ENCODE data around the gene IL4.

Gene IL4

GRCh38 chr5:132675936-132676689 lies 2.3 kb downstream of the IL4 start:
- no peak for TF ChIP-seq KLF7 (tag by site-specific recombination; IDR thresholded peaks at IDR 0.05; ENCODE audit: borderline replicate concordance)
- peak; percentile 44; the same call in 1 of the 2 replicates for TF ChIP-seq PRDM10 (tag by site-specific recombination; IDR thresholded peaks at IDR 0.05)
- no peak for TF ChIP-seq MYNN (tag by site-specific recombination; IDR thresholded peaks at IDR 0.05; ENCODE audit: borderline replicate concordance)
- H3K36me3 ChIP-seq (ENCODE audit: control insufficient read depth in 2 of 2, insufficient read depth in 1 of 2, low read length in 2 of 2), result no peaks in the 10 kb centered on the region
- POLR2A ChIA-PET, result no interaction called here
- no peaks in the 10 kb centered on the region for H3K4me1 ChIP-seq (ENCODE audit: control insufficient read depth, insufficient read depth, low read length)
- H3K9me3 ChIP-seq (ENCODE audit: control insufficient read depth, insufficient read depth, low read depth, low read length), result no peaks in the 10 kb centered on the region
- CTCF ChIA-PET, result interaction anchor here (1.0 to 3.2 kb wide), 6 partner anchors 8 to 150 kb away, joined by 3 to 14 read pairs (median 7); partner anchors contain the start of gene IL13
- H3K4me3 ChIP-seq (ENCODE audit: low read depth, low read length), result no peak overlapping the region
- H3K27ac ChIP-seq (ENCODE audit: extremely low read depth, low read depth, low read length), result no peak overlapping the region

- Histone ChIP-seq H3K4me3 (ENCODE audit: low read depth, low read length) (no peak overlapping the region), H3K4me1 (ENCODE audit: control insufficient read depth, insufficient read depth, low read length) (no peaks in the 10 kb centered on the region), H3K36me3 (ENCODE audit: control insufficient read depth in 2 of 2, insufficient read depth in 1 of 2, low read length in 2 of 2) (no peaks in the 10 kb centered on the region), H3K27ac (ENCODE audit: extremely low read depth, low read depth, low read length) (no peak overlapping the region), H3K9me3 (ENCODE audit: control insufficient read depth, insufficient read depth, low read depth, low read length) (no peaks in the 10 kb centered on the region)
- CTCF ChIA-PET, result interaction anchor here (0.6 to 3.2 kb wide), 13 partner anchors 9 to 540 kb away, joined by 3 to 14 read pairs (median 4); partner anchors contain the start of gene IL13
- TF ChIP-seq ZNF600 (tag by site-specific recombination; IDR thresholded peaks at IDR 0.05) (peak; percentile 51; the same call in 1 of the 2 replicates), ELK4 (IDR thresholded peaks at IDR 0.05; ENCODE audit: borderline replicate concordance, low read depth, low read length) (no peak), ZBTB17 (tag by site-specific recombination; IDR thresholded peaks at IDR 0.05) (peak; percentile 40; the same call in 1 of the 2 replicates), ZFP37 (tag by site-specific recombination; IDR thresholded peaks at IDR 0.05) (no peak), ZNF791 (tag by site-specific recombination; IDR thresholded peaks at IDR 0.05) (no peak), ZNF292 (tag by site-specific recombination; IDR thresholded peaks at IDR 0.05; ENCODE audit: borderline replicate concordance, low read depth) (no peak), ZNF335 (tag by site-specific recombination; conservative IDR thresholded peaks at IDR 0.05) (peak; percentile 22; the same call in 1 of the 2 replicates), KLF17 (tag by site-specific recombination; IDR thresholded peaks at IDR 0.05) (0 out of 2 replicates have a peak, but pooled peaks have one; percentile 36), ZNF114 (tag by site-specific recombination; IDR thresholded peaks at IDR 0.05) (no peak), GLIS1 (tag by site-specific recombination; IDR thresholded peaks at IDR 0.05) (peak; percentile 32; the same call in 1 of the 2 replicates)
- POLR2A ChIA-PET, result no interaction called here
Measured at GRCh38 chr5:132677191-132677590, 3.4 kb downstream of the IL4 start.

- H3K36me3 ChIP-seq (ENCODE audit: control insufficient read depth in 2 of 2, insufficient read depth in 1 of 2, low read length in 2 of 2), result no peaks in the 10 kb centered on the region
- ChIA-PET POLR2A (no interaction called here), CTCF (interaction anchor here (0.6 to 3.2 kb wide), 12 partner anchors 12 to 540 kb away, joined by 3 to 14 read pairs (median 4); partner anchors contain the start of gene IL13)
- H3K4me1 ChIP-seq (ENCODE audit: control insufficient read depth, insufficient read depth, low read length), result no peaks in the 10 kb centered on the region
- H3K4me3 ChIP-seq (ENCODE audit: low read depth, low read length), result no peak overlapping the region
- no peak overlapping the region for H3K27ac ChIP-seq (ENCODE audit: extremely low read depth, low read depth, low read length)
- H3K9me3 ChIP-seq (ENCODE audit: control insufficient read depth, insufficient read depth, low read depth, low read length), result no peaks in the 10 kb centered on the region
- no peak for TF ChIP-seq ZNF639 (tag by site-specific recombination; IDR thresholded peaks at IDR 0.05)
- TF ChIP-seq KLF16 (tag by site-specific recombination; IDR thresholded peaks at IDR 0.05), result no peak
- TF ChIP-seq SALL2 (tag by site-specific recombination; IDR thresholded peaks at IDR 0.05; ENCODE audit: borderline replicate concordance), result no peak
- no peak for TF ChIP-seq ZNF837 (tag by site-specific recombination; IDR thresholded peaks at IDR 0.05)
- TF ChIP-seq PATZ1 (tag by site-specific recombination; IDR thresholded peaks at IDR 0.05), result no peak
Measured at GRCh38 chr5:132677682-132678400, 4.1 kb downstream of the IL4 start.
